HG02840 (cell line): ENCODE data around the gene SETD4.
"Not testable (repeated sequence)": the region's sequence is repeated elsewhere in the genome, so short reads cannot be mapped to it uniquely, and the experiment has no call there.

ENCODE experiments used
- ATAC-seq: cut with Tn5 transposase; IDR thresholded peaks from one replicate; pipeline ENCODE4 v1.9.1; 2021; ENCODE audit warnings: mild to moderate bottlenecking, moderate library complexity, moderate number of reproducible peaks; ENCODE audit not compliant: unreplicated experiment, low FRiP score

Gene SETD4

GRCh38 chr21:36079671-36080070, 19.3 kb upstream of the SETD4 start:
- no peak for ATAC-seq

- no peak for ATAC-seq
Measured at GRCh38 chr21:36079010-36079649, 18.8 kb upstream of the SETD4 start.

- ATAC-seq, result no peak
Measured at GRCh38 chr21:36077758-36078157, 17.4 kb upstream of the SETD4 start.

GRCh38 chr21:36076878-36077655, 16.7 kb upstream of the SETD4 start:
- no peak for ATAC-seq

GRCh38 chr21:36075953-36076352, 15.6 kb upstream of the SETD4 start:
- ATAC-seq, result no peak

GRCh38 chr21:36075171-36075570, 14.8 kb upstream of the SETD4 start:
- ATAC-seq, result no peak

GRCh38 chr21:36073911-36074310, 13.6 kb upstream of the SETD4 start:
- not testable (repeated sequence) for ATAC-seq

GRCh38 chr21:36073181-36073580, 12.9 kb upstream of the SETD4 start:
- ATAC-seq, result no peak

GRCh38 chr21:36072453-36073162, 12.3 kb upstream of the SETD4 start:
- no peak for ATAC-seq

GRCh38 chr21:36070999-36071398, 10.7 kb upstream of the SETD4 start:
- no peak for ATAC-seq

- peak; percentile 85 for ATAC-seq
Measured at GRCh38 chr21:36069713-36070583, 9.6 kb upstream of the SETD4 start, which contains the start of gene CBR1. CBR1 (plus strand) TSS chr21:36070024; CDS start chr21:36070116, 92 bp downstream.

GRCh38 chr21:36068748-36069398, 8.5 kb upstream of the SETD4 start:
- ATAC-seq, result no peak

GRCh38 chr21:36065497-36066036, 5.2 kb upstream of the SETD4 start:
- ATAC-seq, result no peak

GRCh38 chr21:36064085-36064460, 3.7 kb upstream of the SETD4 start:
- no peak for ATAC-seq

- ATAC-seq, result no peak
Measured at GRCh38 chr21:36063375-36064084, 3.2 kb upstream of the SETD4 start.

- no peak for ATAC-seq
Measured at GRCh38 chr21:36061445-36061844, 1.1 kb upstream of the SETD4 start.

GRCh38 chr21:36059823-36060158, 535 bp downstream of the SETD4 start:
- ATAC-seq, result peak; percentile 38

- ATAC-seq, result no peak
Measured at GRCh38 chr21:36055551-36055950, 4.8 kb downstream of the SETD4 start.

- ATAC-seq, result no peak
Measured at GRCh38 chr21:36053715-36054062, 6.6 kb downstream of the SETD4 start.
